Kidney glomerular epithelial cell (primary cell): Measurements from ENCODE around the gene RAB25.

Experiments
- DNase-seq: peaks from one replicate; lab custom pipeline; 2025; lab: John Stamatoyannopoulos, UW

The RAB25 gene

DNA sequence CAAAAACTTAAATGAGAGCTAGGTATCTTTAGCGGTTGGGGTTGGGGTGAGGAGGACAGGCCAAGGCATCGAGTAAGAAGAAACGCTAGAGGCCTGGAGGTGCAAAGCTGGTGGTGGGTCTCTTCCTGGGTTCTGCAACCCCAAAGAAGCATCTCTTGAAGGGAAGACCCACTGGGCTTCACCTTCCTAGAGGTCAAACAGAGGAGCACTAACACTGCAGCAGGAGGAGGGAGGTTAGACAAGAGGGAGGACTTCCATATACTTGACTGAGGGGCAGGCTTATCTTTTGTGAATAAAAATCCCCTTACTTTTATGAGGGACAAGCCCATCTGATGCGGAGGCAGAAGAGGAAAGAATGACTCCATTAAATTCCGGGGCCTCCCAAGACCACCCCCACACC is 18.8 kb downstream of the RAB25 start:
- no peak for DNase-seq

DNA sequence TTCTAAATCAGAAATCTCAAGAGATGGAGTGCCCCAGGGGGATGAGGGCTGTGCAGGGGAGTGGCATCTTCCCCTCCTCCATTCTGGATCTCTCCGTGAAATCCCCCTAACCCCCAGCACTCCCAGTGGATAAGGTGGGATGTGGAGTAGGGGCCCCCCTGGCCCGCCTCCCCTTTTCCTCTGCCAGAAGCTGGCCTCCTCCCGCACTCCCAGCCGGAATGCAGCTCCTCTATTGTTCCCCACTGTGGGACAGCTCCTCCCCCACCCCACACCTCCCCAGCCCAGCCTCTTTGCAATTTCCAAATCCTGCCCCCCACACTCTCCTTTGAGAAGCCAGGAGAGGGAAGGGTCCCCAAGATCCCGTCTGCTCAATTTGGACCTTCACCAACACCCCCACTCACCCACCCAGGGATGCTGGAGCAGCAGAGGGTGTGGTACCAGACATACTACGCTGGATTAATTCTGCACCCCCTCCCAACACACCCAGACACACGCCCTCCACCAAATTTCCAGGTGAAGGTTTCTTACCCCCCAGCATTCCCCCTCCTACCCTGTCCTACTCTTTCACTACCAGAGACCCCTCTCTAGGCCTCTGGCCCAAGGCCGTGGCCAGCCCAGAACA is 19.4 kb downstream of the RAB25 start:
- no peak for DNase-seq

DNA sequence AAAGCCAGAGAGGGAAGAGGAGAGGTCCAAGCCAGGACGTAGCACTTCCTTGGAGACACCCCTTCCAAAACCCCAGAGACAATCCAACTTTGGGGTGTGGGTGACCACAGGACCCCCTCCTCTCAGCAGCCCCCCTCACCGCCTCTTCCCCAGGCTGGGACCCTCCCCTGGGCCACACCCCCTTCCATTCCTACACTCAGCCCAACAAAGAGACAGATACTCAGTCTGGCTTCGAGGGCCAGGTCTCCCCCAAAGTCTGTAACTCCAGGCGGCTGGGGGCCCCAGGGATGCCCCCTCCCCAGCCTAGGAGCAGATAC is 19.9 kb downstream of the RAB25 start:
- DNase-seq: no peak

DNA sequence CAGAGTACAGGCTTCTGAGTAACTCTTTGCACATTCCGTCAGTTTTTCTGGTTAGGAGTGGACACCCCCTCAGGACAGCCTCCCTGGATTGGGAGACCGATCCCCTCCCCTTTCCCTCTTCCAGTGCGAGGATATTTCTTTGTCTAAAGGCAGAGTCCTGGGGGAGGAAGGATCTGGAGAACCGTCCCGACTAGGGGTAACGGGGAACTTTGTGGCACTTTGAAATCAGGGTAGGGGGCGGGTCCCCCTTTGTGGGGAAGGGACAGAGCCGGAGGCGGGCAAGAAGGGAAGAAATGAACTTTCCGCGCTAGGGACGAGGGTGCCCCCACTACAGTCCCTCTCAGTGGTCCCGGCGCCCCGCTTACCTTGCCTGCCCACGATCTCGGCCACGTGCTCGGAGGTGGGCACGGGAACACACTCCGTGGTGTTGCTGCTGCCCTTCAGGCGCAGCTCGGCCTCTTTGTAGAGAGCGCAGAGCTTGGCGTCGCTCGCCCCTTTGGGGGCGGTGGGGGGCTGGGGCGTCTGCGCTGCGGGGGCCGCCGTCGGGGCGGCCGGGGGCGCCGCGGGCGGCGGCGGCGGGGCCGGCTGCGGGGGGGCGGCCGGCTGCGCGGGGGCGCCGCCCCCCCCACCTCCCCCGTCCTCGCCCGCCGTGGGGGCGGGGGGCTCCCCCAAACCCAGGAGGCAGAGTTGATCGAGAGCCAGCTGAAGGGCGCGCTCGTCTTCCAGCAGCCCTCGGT is 20.4 kb downstream of the RAB25 start:
- DNase-seq: no peak

DNA sequence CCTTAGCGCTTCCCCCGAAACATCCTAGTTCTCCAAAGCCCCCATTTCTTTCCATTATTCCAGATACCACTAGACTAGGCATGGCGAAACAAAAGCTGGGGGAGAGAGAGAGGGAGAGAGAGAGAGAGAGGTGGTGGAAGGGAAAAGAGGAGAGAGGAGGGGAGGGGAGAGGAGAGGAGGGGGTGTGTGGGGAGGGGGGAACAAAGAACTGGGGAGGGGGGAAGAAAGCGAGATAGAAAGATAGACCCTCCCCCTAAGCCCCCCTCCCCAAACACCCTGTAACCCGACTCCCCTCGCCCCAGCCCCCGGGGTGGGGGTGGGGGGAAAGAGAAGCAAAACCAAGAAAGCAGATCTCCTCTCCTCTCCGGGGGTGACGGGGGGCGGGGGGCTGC is 21.0 kb downstream of the RAB25 start:
- no peak for DNase-seq

DNA sequence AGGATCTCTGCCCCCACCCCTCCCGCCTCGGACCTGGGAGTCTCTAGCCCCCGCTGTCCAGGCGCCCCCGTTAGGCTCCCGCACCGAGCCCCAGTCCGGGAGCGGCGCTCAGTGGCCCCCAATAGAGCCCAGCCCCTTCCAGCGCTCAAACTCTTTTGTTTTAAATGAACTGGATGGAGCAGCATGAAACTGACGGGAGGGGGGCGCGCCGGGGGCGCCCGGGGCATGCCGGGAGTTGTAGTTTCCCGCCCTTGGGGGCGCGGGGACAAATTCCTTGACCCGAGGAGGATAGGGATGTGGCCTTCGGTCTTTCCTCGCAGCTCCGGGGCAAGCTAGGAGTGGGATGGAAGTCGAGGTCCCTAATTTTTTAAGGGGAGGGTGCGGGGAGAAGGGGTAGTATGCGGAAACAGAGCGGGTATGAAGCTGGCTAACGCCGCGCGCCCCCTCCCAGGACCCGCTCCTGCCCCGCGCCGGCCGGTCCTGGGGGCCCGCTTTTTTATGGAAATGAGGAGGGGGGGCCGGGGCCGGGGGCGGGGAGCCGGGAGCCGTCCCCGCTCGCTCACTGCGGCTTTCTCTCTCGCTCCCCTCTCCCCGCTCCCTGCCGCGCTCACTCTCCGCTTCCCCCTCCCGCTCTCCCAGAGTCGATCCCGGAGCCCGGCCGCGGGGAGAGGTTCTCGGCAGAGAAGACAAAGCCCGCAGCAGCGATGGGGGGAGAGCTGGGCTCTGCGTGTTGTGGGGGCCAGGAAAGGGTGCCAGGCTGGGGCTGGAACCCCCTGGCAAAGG is 21.5 kb downstream of the RAB25 start, which contains the start of gene MEX3A:
MEX3A (minus strand) TSS at position 157 of the 783 bp plus-strand sequence. CDS start 467 bp downstream, outside the sequence.
- peak; percentile 65 for DNase-seq

DNA sequence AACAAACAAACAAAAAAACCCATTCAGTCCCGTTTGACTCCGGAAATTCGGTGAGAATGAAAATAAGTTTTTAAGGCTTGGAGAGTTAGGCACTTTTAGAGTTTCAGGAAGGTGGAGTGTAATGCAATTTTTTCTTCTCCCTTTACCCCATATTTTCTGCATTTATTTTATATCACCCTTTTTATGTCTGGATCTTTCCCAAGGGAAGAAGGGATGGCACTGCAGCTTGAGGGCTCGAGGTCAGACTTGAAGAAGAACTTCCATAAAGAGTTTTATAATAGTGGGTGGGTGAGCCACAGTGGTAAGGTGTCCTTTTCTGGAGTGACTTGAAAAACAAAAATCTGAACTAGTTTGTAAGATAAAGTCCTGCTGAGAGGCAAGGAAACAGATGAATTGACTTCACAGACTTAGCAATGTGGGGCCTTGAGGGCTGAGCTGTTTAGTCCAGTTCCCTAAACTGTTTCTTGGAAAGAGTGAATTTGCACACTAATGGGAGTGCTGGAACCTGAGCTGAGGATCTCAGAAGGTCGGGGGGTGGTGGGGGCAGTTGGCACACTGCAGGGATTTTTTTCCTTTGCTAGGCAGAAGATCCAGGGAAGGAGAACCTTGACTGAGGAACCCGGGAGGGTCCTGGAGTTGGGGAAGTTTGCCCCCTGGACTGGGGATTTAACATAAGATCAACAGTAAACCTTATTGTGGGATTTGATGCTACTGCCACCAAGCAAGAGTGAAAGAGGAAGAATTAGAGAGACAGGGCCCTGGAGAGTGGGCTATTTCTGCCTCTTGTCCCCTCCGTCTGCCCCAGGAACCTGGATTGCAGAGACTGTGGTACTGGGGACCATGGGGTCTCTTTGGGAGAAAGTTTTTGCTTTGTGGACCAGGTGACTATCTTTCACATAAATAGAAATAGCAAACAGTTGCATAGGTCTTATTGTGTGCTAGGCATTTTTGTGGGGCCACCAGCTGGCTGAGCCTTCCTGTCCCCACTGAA is 23.1 kb downstream of the RAB25 start:
- DNase-seq: no peak

DNA sequence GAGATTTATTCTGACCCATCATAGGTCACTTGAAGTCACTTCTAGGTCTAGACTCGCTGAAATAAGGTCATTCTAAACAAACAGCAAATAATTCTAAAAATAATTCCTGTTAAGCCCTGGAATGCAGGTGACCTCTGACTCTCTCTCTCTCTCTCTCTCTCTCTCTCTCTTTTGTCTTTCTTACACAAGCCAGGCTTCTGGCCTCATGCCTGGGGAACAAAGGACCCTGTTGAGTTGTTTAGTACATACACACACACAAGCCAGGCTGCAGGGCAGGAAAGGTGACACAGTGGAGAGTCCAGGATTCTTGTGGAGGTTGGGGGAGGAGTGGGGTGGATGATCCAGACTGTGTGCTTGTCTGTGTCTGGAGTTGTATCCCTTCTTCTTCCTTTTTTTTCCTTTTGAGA is 25.3 kb downstream of the RAB25 start:
- DNase-seq: peak; percentile 34

DNA sequence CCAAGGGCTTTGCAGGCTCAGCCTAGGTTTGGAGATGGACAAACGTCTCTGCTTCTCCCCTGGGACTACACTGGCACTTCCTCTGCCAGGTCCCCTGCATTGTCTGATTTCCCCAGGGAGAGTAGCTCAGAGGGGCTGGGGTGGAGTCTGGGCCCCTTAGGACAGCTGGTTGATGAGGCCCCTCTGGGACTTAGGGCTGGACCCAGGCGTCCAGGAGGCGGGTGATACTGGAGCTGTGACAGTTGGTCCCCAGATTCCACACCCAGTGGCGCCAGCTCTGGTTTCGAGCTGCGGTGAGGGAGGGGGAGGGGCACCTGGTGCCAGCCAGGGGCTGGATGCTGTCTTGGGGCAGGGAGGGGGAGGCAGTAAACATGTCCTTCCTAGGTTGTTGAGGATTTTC is 28.7 kb downstream of the RAB25 start:
- DNase-seq: no peak

DNA sequence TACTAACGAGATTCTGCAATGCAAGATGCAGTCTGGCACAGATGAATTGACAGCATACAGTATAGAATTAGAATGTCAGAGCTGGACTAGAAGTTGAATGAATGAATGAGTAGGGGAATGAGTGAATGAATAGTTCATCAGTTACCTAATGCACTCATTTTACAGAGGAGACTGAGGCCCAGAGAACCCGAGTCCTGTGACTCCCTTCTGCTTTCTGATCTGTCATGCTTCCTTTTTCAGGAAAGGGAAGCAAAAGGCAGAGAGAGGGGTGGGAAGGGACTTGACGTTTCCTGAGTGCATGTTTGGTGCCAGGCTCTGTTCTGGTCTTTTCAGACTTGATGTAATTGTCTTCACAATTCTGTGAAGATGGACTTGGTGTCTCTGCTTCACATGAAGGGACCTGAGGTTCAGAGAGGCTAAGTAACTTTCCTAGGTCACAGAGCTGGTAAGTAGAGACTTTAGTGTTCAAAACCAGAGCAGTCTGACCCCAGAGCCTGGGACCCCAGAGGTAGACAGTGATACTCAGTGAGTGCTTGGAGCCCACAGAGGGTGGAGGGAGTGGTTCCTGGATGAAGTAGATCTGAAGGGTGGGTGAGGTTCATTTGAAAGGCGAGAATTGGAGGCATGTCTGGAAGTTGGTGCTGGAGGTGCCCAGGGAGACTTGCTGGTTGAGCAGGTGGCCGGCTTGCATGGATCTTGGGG is 29.3 kb downstream of the RAB25 start:
- no peak for DNase-seq

DNA sequence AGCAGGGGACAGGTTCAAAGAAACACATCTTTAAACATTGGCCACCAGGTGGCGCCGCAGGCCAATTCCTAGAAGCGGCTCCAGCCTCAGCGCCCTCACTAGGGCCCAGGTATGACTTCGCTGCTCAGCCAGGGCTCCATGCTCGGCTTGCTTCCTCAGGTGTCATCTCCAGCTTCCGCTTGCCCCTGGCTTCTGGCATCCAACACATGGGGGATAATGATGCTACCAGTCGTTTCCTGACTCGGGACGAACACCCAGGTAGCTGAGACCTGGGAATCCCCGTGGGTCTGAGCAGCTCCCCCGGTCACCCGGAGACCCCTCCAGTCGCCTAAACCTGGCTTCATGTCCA is 29.9 kb downstream of the RAB25 start:
- peak; percentile 63 for DNase-seq

DNA sequence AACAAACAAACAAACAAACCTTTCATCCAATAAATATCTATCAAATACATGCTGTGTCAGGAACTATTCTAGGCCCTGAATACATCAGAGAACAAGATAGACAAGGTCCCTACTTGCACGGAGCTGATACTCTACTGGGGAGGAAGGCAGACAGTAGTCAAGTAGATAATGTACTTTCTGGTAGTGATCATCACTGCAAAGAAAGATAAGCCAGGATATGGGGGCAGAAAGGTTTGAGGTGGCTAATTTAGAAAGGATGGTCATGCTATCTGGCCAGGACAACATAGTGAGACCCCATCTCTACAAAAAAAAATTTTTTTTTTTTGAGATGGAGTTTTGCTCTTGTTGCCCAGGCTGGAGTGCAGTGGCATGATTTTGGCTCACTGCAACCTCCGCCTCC is 30.6 kb downstream of the RAB25 start:
- no peak for DNase-seq

DNA sequence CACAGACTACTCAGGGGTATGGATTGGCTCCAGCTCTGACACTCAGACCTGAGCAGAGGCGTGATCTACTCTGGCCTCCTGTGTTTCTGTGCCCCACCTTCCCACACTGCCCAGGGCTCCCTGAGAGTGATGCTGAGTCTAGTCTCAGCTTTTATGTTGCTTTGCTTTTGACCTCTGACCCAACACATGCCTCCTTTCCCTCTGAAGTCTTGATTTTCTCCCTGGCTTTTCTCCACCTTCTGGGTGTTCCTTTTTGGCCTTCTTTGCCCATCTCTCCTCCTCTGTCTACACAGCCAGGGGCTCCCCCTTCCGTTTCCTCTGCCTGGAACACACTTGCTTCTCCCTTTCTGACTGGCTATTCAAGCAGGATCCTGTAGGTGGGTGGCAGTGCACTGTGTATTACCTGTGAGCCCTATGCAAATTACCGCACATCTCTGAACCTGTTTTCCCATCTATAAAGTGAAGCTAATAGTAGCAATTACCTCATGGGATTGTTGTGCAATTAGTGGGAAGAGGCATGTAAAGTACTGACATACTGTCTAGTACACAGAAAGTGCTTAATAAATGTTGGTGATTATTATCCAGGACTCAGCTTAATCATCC is 35.0 kb downstream of the RAB25 start:
- DNase-seq: no peak

DNA sequence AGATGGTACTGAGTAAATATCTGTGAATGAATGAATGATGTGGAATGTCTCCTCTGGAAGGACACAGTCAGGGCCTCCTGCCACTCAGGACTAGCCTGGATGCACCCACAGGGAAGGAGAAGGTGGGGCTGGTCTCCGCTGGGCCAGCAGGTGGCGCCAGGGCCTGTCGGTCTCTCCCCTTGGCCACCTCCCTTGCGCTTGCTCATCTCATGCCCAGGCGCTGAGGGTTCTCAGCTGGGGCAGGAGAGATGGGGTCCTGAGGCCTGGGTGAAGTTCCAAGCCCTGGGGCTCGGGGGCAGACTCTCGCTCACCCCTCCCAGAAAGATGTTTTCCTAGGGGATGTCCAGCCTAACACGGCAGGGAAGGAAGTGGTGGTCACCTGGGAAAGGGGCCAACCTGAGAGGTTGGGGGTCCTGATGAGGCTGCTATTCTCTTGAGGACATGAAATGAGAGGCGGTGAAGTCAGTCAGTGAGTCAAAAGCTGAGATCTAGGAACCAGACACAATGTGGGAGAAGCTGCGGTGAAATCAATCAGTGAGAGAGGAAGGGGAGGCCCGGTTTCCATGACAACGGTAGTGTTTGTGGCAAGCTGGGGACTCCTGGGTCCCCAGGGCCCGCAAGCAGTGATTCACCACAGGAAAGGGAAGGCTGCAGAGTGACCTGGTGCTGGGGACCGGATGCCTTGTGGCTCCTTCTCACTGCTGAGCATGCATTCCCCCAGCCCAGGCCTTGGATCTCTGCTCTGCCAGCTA is 35.9 kb downstream of the RAB25 start:
- peak; percentile 69 for DNase-seq

DNA sequence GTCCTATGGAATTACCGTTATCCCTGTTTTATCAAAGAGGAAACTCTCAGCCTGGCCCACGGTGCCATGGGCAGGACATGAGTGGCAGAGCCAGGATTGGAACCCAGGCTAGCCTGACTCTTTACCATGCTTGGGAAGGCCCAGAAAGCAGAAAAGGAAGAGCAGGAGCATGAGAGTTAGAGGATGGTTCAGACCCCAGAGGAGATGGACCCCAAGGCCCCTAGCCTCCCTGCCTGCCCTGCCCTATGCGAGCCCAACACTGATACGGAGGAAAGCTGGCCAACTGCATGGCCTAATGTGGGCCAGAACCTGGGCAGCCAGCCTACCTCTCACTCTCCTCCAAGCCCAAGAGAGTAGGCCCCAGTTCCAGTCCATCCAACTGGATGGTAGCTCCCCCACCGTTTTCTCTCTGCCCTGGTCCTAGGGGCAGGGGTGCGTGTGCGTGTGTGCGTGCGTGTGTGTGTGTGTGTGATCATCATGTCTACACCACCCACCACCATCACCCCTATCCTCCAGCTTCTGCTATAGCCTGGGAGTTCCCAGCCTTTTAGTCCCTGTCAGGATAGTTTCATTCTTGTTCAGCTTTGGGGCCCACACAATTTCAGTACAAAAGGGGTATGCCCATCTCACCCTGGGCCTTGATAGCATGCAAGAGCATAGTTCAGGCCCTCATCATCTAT is 36.7 kb downstream of the RAB25 start:
- DNase-seq: no peak

DNA sequence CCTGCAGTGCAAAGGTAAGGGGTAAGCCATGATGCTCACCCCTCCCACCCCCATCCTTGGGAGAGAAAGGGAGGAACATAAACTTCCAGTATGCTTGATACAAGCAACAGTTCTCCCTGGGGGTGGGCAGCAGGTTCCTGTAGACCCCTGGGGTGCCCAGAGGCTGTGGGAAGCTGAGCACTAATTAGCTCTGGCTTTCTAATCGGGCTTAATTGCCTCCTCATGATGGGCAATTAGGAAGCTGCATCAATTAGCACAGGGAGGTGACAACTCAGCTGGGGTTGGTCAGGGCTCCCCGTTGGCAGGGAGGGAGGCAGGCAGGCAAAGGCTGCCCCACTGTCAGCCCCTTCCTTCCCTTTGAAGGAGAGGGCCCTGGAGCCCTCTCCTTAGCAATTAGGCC is 37.8 kb downstream of the RAB25 start:
- DNase-seq: no peak

DNA sequence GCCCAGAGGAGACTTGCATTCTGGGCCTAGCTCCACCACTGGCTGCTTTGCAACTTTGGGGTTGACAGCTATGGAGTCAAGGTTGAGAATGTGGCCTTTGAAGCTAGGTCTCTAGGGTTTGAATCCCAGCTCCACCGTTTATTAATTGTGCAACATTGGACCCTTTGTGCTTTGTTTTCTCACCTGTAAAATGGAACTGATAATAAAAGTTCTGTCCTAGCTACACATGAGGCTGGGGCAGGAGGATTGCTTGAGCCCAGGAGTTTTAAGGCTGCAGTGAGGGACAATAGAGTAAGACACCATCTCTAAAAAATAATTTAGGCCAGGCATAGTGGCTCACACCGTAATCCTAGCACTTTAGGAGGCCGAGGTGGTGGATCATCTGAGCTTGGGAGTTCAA is 38.3 kb downstream of the RAB25 start:
- no peak for DNase-seq

DNA sequence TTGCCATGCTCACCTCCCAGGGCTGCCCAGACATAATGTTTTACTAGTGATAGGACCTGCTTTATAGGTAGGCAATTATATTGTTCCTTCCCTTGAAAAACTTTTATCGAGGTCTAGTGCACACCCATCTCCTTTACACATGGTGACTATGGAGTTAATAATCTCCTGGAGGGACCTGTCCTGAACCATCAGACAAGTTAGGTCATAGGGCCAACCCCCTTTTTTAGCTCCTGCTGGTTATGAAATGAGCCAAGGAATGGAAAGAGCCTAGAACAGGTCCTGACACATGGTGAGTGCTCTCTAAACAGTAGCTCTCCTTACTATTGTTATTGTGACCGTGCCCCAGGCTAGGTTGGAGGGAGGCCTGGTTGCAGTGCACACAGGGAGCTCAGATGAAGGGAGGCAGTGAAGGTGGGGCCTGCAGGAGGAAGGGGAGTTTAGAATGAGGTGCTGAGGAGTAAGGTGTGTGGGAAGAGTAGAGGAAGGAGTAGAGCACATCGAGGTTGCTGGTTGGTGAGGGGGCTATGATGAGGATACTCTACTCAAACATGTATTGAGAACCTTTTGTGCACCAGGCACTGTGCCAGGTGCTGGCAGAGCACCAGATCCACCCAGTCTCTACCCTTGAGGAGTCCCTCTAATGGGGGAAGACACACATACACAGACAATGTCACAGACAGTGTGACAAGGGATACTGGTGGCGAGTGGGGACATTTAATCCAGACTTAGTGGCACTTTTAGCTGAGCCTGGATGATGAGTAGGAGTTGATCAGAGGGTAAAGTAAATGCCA is 39.4 kb downstream of the RAB25 start:
- DNase-seq: peak; percentile 31

DNA sequence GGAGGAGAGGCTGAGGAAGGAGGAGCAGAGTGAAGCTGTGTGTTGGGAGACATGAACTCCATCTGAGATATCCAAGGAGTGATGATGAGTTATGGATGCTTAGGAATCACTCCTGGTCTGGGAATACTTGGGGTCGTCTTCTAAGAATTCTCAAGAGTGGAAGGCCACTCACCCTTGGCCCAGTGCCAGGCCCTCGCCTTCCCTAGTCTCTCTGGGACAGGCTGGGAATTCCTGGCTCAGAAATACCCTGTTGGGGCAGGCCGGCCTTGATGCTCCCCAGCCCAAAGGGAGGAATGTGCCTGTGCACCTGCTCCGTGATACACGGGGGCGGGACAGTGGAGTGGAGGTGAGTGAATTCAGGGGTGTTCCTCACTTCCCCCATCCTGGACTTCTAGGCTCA is 40.9 kb downstream of the RAB25 start:
- DNase-seq: no peak
